ENCODE measurements around the gene MBOAT7.

MBOAT7 gene

DNA sequence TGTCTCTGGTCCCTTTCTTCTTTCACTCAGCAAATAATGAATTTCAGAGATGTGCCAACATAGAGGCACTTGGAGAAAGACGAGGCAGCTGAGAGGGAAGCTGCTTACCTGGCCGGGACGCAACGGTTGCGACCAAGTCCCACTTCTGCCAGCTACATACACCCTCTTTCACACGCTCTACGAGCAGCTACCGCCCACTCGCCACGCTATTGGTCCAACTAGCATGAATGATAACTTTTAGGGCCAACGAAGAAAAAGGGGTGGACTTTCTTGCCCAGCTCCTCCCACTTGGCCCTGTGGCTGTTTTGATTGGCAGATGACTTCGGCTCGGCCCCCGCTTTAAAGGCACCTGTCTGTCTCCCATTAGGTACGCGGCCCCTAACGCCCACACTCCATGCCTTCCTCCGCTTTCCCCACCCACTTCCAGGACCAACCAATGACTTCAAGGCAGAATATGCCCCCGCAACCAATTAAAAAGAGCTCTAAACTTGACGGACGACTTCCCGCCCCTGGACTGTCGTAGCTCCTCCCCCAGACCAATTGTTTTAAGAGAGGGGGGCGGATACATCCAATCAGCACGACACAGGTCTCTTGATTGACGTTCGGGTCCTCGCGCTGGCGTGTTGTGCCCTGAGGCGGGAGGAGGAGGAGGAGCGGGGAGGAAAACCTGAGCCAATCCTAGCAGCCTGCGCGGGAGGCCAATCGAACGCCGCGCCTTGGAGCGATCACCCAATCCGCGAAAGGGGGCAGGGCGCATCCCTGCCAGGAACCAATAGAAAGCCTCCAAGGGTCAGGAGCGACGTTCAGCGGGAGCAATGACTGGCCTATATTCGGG, 52.3 kb downstream of the MBOAT7 start:
- DNase-seq = peak; percentile 100

DNA sequence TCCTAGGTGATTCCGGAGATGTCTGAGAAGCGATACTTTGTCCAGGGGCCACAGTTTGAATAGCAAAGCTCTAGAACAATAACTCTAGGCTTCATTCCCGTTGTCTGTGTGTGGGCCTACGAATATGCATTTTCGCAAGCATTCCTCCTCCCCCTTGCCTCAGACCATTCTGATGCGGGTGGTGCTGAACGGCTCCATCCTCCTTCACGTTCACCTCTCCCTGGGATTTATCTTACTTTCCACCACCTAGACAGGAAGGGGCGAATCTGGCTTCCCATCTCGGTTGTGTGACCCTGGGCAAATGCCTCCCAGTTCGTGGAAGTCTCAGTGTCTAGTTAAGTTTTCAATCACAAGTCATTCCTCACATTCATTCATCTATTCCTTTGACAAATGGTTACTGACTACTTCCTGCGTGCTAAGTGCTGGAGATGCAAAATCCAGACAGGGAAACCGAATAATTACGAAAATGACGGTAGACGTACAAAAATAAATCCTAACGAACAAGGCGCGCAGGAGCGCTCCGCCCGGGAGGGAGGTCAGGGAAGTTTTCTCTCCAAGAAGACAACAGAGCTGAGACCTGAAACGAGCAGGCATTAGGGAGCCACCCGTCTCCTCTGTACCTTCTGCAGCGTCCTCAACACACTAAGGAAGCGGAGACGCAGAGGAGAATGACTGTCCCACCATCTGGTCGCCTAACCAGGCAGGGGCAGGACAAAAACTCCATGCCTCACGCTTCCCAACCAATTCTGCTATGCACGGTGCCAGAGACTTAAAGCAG, 53.1 kb downstream of the MBOAT7 start:
- peak; percentile 83 for DNase-seq

GRCh38 chr19:54133957-54134590, 55.3 kb downstream of the MBOAT7 start:
- no peak for DNase-seq

DNA sequence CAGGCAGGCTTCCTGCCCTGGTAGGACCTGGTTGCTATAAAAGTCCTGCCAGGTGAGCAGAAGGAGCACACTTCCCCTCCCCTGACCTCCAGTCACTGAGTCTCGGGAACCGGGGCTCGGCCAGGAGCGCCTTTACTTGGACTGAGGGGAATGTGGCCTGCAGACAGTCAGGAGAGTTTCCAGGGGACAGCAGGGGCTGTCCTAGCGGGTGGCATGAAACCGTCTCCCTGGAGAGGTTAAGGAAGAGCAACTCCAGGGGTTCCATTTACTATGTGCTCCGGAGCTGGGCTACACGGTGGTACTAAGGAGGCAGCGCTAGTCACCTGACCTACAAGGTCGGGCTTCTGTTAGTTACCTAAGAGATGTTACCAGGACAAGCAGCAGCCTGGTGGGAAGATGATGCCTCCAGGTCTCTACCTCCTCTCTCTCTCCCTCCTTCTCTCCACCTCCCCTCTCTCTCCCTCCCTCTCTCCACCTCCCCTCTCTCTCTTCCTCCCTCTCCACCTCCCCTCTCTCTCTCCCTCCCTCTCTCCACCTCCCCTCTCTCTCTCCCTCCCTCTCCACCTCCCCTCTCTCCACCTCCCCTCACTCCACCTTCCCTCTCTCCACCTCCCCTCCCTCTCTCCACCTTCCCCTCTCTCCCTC, 55.9 kb downstream of the MBOAT7 start:
- DNase-seq = peak; percentile 56

DNA sequence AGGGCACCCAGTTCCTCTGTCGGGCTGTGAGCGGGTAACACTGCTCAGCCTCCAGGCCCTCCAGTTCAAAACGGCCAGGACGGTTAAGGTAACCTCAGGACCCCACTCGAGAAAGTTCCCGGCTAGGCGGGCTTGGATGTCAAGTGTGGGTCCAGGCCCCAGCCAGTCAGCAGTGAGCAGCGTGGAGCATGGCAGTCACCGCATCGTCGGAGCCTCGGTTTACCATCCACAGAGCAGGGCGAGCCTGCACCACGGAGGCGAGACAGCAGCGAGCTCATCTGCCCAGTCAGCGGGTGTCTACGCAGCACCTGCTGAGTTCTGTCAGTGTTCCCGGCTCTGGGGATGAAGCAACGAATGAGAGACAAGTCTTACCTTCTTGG, 59.8 kb downstream of the MBOAT7 start:
- DNase-seq = no peak

- DNase-seq = no peak
Measured at GRCh38 chr19:54128796-54129616, 60.4 kb downstream of the MBOAT7 start.

GRCh38 chr19:54128441-54128725, 61.0 kb downstream of the MBOAT7 start:
- DNase-seq = no peak

- no peak for DNase-seq
Measured at GRCh38 chr19:54127688-54128440, 61.5 kb downstream of the MBOAT7 start.

DNA sequence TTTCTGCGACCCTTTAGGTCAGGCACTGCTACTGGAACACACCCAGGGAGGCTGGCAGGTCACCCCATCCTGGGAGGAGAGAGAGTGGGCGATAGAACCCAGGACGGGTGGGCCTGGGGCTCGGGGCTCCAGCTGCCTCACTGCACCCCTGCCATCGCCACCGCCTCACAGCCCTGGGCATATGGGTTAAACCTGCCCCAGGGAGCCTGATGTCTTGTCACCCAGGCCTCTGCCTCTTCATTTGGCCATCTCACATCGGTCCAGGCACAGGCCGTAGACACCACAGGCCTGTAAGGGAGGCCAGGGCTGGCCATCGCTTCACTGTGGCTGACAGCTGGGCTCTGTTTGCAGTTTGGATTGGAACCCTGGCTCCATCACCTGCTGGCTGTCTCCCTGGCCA, 63.7 kb downstream of the MBOAT7 start:
- DNase-seq = no peak

- no peak for DNase-seq
Measured at GRCh38 chr19:54124393-54124792, 65.0 kb downstream of the MBOAT7 start.

DNA sequence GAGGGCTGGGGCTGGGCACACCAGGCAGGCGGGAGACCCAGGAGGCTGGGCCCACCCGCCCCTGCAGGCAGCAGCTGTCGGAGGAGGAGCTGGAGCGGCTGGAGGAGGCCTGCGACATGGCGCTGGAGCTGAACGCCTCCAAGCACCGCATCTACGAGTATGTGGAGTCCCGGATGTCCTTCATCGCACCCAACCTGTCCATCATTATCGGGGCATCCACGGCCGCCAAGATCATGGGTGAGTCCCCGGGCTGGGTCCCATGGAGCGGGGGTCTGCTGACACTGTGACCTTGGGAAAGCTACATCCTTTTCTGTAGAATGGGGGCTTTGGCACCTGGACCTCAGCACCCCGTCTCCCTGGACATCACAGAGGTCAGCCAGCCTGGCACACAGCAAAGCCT, 65.7 kb downstream of the MBOAT7 start:
- no peak for DNase-seq

Measured in DMS53 (cell line).